SH-SY5Y (cell line): ENCODE results near the gene ASTN1.

ENCODE experiments used
- GATA2 ChIP-seq: IDR thresholded peaks from 2 replicates; pipeline ENCODE4 v1.6.1; 2011; ENCODE audit warnings: mild to moderate bottlenecking, low read depth, low read length
- GATA3 ChIP-seq: IDR thresholded peaks from 2 replicates; pipeline ENCODE4 v1.6.1; 2011; ENCODE audit warnings: low read depth, mild to moderate bottlenecking, low read length, moderate library complexity

DNA sequence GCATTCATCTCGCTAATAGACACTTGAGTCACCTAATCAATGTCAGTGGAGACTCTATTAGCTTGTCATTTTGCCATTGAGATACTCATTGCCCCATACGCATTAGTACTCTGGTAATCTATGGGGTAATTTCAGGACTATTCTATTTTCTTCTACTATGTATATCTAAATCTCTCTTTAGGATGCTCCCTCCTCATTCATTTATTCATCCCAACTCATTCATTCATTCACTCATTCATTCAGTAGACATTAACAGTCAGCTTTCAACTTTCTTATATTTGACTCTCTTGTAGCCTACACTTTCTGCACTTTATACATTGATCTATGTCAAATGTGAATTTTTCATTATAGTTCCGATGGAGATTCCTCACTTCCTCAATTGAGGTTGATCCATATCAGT is 170.9 kb downstream of the ASTN1 start:
- TF ChIP-seq GATA3 (no peak), GATA2 (no peak)
